ENCODE results near the gene PRODH2.
"Not testable (repeated sequence)": the region's sequence is repeated elsewhere in the genome, so short reads cannot be mapped to it uniquely, and the experiment has no call there.

Gene PRODH2

DNA sequence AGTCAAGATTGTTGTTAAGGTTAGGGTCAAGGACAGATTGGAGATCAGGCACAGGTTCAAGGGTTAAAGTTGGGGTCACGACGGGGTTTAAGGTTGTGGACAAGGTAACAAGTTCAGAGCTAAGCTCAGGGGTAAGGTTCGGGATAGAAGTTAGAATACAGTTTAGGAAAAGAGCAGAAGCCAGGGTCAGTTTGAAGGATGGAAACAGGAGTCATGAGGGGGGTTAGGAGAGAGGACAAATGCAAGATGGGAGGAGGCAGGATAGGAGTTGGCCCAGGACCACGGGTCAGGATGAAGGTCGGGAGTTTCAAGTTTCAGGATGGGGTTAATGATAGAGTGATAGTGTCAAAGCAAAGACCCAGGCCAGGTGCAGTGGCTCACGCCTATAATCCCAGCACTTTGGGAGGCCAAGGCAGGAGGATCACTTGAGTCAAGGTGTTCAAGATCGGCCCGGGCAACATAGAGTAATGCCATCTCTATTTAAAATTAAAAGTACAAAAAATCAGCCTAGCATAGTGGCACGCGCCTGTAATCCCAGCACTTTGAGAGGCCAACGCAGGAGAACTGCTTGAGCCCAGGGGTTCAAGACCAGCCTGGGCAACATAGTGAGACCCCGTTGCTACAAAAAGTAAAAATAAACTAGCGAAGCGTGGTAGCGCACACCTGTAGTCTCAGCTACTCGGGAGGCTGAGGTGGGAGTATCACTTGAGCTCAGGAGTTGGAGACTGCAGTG lies 32.0 kb upstream of the PRODH2 start:
- DNase-seq (ENCODE audit: extremely low spot score, insufficient read length, low read depth): no peak
- FAIRE-seq: no peak

DNA sequence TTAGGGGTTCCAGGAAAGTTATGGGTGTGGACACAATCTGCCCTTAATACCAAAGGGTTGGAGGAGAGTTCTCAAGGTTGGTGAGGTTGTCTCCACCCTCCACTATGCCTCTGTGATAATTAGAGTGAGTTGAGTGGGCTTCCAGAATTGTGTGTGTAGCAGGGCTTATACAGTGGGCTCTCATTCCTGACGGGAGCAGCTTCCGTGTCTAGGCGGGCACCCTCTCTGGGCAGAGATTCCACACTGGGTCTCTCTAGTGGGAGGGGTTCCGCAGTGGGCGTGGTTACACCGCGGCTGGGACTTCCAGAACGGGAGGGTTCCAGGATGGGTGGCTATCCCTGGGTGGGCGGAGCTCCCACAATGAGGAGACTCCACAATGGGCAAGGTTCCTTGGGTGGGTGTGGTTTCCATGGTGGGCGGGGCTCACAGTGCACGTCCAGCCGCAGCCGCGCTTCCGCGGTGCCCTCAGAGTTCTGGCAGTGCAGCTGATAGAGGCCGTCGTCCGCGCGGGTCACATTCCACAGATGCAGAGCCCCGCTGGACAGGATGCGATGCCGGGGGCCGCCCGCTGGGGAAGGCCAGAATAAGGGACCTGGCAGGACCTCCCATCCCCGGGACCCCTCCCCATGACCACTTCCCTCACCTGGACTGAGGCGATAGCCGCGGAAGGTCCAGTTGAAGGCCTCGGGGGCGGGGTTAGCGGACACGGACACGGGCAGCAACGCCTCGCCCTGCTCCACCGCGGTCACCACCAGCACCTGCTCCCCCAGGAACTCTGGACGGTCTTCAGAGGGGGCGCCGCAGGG lies 31.2 kb upstream of the PRODH2 start:
- DNase-seq (ENCODE audit: extremely low spot score, insufficient read length, low read depth) (no peak), FAIRE-seq (no peak)

DNA sequence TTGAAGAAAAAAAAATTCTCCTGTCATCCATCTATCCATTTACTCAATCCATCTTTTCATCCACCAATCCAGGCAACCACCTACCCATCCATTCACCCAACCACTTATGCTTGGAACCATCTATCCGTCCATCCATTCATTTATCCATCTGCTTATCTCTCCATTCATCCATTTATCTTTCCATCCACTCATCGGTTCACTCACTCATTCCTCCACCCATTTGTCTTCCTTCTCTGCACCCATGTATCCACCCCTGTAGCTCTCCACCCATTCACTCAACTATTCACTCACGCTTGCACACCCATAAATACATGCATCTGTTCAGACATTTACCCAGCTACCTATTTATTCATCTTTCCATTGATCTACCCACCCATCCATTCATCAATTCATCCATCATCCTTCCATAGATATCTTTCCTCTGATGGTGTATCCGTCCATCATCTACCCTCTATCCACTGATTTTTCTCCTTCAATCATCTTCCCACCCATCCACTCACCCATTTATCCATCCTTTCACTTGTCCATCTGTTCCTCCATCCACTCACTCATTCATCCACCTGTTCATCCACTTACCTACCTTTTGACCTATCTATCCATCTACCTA lies 30.1 kb upstream of the PRODH2 start:
- FAIRE-seq (no peak), DNase-seq (ENCODE audit: extremely low spot score, insufficient read length, low read depth) (no peak)

DNA sequence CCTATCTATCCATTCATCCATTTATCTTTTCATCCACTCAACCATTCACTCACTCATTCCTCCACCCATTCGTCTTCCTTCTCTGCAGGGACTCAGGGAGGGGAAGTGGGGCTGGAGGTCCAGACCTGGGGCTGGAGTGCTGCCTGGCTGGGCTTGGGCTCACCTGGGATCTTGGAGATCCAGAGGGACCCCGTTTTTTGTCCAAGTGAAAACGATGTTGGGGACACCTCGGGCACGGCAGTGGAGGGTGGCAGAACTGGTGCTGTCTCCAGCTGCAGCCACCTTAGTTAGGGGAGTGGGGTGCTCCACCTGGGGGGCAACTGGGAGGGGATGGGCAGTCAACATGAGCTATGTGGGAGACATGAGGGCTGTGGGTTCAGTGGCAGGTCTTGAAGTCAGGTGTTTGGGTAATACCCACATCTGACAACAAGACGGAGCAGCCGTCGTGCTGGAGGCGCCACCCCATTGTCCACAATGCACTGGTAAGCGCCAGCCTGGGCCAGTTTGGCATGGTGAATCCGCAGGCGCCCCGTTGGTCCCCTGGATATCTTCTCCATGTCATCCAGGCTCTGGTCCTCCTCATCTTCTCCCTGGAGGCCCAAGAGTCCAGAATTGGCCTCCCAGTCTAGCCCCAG lies 29.4 kb upstream of the PRODH2 start:
- DNase-seq (ENCODE audit: extremely low spot score, insufficient read length, low read depth) (no peak), FAIRE-seq (no peak)

DNA sequence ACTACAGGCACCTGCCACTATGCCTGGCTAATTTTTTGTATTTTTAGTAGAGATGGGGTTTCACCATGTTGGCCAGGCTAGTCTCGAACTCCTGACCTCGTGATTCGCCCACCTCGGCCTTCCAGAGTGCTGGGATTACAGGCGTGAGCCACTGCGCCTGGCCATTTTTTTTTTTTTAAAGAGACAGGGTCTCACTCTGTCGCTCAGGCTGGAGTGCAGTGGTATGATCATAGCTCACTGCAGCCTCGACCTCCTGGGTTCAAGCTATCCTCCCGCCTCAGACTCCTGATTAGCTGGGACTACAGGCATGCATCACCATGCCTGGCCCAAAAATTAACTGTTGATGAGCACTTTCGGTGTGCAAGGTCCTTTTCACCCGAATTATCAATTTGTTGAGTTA lies 23.5 kb upstream of the PRODH2 start:
- FAIRE-seq: not testable (repeated sequence)

DNA sequence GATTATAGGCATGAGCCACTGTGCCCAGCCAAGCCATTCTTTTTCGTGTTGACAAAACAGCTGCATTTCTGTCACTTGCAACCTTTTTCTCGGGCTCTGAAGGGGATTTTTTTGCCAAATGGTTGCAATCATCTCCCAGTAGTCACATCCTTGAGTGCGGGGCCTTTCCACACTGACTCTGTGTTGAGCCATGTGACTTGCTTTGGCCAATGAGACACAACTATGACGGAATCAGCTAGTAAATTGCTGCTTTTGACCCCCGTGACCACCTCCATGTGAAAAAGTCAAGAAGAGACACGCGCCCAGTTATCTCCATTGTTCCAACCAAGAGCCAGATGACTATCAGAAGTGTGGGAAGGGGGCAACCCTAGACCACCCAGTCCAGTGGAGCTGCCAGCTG lies 21.3 kb upstream of the PRODH2 start:
- no peak for DNase-seq (ENCODE audit: extremely low spot score, insufficient read length, low read depth)
- no peak for FAIRE-seq

More for the DNA sequence above, 23.5 kb upstream of the PRODH2 start:
- DNase-seq (ENCODE audit: extremely low spot score, insufficient read length, low read depth): not testable (repeated sequence)

DNA sequence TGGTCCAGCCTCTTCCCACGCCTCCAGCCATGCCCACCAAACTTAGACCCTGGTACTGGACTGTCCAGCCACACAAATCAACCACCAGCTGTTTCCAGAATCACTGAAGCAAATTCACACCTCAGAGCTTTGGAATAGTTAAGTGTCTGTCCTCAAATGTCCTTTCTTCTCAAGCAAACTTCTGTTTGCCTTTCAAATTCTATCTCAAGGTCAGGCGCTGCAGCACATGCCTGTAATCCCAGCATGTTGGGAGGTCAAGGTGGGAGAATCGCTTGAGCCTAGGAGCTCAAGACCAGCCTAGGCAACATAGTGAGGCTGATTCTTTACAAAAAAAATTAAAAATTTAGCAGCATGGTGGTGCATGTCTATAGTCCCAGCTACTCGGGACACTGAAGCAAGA lies 19.4 kb upstream of the PRODH2 start:
- FAIRE-seq: no peak

DNA sequence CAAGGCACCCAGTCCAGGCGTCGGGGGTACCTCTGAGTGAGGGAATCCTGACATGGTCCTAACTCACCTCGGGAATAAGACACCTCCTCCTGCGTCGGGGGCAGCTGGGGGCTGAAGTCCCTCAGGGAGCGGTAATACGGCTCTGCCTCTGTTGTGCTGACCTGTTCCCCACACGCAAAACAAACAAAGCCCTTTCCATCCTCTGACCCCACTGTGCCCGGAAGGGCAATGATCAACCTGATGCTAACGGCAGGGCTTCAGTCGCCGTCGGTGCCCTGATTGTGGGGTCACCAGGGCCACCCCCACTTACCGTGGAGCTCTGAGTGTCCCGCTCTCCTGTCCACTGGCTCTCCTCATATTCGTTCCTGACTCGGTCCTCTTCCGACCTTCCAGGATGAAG lies 18.3 kb upstream of the PRODH2 start:
- DNase-seq (ENCODE audit: extremely low spot score, insufficient read length, low read depth) (no peak), FAIRE-seq (no peak)

More for the DNA sequence above, 19.4 kb upstream of the PRODH2 start:
- DNase-seq (ENCODE audit: extremely low spot score, insufficient read length, low read depth): no peak

DNA sequence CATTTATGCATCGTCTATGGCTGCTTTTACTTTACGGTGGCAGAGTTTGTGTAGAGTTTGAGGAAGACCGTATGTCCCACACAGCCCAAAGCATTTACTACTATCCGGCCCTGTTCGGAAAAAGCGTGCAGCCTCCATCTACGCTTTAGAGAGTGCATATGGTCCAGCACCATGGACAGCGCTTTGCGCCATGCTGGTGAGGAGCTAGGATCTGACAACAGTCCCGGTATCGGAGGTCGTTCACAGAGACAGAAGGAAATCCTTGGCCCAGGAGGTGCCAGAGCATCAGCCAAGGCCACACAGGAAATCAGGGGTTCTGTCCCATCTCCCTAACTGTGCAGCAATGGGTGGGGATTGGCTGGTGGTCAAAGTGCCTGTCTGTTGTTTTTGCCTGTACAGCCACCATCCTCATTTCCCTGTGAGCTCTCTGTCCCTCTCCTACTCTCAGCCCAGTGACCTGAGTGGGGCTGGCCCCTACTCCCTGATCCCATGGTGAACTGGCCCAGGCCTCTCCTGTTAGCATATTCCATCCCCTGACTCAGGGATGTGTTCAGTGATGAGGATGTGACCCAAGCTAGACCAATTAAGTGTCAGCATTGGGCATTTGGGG lies 16.2 kb upstream of the PRODH2 start:
- DNase-seq (ENCODE audit: extremely low spot score, insufficient read length, low read depth) (no peak), FAIRE-seq (no peak)

DNA sequence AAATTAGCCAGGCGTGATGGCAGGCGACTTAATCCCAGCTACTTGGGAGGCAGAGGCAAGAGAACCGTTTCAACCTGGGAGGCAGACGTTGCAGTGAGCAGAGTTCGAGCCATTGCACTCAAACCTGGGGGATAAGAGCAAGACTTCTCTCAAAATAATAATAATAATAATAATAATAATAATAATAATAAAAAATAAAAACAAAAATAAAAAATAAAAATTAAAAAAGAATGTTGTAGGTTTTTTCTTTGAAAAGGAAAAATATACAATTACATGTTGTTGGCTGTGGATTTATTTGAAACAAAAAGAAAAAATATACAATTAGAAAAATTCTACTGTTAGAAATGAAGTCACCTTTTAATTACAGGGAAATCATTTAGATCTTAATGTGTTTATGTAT lies 11.5 kb upstream of the PRODH2 start:
- no peak for FAIRE-seq
- no peak for DNase-seq (ENCODE audit: extremely low spot score, insufficient read length, low read depth)

DNA sequence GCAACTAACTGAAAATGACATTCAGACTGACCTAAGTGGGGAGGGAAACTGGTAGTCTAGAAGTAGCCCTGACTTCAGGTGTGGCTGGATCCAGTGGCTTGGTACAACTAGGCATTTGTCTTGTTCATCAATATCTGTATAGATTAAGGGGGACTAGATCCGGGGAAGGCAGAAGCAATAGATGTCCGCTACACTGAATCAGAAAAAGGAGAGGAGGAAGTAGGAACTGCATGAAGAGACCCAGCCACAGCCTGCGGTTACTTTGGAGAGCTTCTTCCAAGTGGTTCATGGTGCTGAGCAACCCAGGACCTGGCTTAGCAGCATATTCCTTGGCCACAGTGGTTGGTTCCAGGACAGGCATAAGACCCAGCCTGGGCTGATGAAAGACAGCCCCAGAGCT lies 9.9 kb upstream of the PRODH2 start:
- FAIRE-seq: no peak
- no peak for DNase-seq (ENCODE audit: extremely low spot score, insufficient read length, low read depth)

DNA sequence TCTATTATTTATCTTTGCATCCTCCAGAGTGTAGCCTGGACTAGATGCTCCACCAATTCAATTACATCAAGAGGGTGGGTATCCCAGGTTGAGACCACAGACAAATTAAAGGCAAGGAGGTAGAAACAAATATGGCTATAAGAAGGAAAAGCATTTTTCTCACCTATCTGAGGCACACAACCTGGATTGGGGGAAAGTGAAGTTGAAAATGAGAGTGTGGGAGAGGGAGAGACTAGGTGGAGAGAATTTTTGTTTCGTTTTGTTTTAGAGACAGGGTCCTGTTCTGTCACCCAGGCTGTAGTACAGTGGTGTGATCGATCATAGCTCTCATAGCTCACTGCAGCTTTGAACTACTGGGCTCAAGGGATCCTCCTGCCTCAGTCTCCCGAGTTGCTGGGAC lies 5.8 kb upstream of the PRODH2 start:
- DNase-seq (ENCODE audit: extremely low spot score, insufficient read length, low read depth): no peak
- no peak for FAIRE-seq

DNA sequence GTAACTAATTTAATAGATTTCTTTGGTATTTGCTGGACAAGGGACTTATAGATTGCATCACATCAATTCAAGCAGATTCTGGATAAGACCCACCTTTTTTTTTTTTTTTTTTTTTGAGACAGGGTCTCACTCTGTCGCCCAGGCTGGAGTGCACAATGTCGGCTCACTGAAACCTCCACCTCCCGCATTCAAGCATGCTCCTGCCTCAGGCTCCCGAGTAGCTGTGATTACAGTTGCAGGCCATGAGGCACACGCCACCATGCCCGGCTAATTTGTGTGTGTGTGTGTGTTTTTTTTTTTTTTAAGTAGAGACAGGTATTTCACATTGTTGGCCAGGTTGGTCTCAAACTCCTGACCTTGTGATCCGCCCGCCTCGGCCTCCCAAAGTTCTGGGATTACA lies 4.2 kb upstream of the PRODH2 start:
- no peak for DNase-seq (ENCODE audit: extremely low spot score, insufficient read length, low read depth)
- no peak for FAIRE-seq

DNA sequence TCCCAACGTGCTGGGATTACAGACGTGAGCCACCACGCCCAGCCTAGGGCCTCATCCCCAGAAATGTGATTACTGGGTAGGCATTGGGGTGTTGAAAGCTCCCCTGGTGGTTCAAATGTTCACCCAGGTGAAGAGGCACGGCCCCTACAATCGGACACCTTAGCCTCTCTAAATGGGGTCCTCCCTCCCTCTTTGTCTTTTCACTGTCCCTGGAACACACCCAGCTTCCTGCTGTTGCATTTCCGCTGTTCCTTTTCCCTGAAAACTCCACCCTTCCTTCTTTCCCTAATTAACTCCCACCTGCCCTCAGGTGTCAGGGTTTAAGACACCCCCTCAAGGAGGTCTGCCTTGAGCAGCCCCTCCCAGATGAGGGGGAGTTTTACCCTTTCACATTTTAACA lies 3.6 kb upstream of the PRODH2 start:
- FAIRE-seq: no peak

DNA sequence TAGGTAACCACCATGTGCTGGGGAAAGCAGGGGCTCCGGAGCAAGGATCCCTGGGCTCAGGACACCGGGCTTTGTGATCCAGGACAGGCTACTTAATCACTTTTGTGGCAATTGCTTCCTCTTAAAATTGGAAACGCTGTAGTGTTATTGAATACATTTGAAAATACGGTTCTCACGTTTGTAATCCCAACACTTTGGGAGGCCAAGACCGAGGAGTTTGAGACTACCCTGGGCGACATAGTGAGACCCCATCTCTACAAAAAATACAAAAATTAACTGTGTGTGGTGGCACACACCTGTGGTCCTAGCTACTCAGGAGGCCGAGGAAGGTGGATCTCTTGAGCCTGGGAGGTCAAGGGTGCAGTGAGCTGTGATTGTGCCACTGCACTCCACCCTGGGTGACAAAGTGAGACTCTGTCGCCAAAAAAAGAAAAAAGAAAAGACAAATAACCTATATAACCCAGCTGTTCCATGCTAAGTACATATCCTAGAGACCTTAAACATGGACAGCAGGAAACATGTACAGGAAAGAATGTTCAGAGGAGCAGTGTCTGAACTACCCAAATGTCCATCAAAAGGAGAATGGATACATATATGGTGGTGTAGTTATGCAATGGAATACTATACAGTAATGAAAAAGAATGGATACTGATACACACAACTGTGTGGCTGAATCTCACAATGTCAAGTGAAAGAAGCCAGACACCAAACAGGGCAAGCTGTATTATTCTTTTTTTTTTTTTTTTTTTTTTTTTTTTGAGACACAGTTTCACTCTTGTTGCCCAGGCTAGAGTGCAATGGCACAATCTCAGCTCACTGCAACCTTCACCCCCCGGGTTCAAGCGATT lies 622 bp upstream of the PRODH2 start:
- no peak for FAIRE-seq

More for the DNA sequence above, 3.6 kb upstream of the PRODH2 start:
- no peak for DNase-seq (ENCODE audit: extremely low spot score, insufficient read length, low read depth)

DNA sequence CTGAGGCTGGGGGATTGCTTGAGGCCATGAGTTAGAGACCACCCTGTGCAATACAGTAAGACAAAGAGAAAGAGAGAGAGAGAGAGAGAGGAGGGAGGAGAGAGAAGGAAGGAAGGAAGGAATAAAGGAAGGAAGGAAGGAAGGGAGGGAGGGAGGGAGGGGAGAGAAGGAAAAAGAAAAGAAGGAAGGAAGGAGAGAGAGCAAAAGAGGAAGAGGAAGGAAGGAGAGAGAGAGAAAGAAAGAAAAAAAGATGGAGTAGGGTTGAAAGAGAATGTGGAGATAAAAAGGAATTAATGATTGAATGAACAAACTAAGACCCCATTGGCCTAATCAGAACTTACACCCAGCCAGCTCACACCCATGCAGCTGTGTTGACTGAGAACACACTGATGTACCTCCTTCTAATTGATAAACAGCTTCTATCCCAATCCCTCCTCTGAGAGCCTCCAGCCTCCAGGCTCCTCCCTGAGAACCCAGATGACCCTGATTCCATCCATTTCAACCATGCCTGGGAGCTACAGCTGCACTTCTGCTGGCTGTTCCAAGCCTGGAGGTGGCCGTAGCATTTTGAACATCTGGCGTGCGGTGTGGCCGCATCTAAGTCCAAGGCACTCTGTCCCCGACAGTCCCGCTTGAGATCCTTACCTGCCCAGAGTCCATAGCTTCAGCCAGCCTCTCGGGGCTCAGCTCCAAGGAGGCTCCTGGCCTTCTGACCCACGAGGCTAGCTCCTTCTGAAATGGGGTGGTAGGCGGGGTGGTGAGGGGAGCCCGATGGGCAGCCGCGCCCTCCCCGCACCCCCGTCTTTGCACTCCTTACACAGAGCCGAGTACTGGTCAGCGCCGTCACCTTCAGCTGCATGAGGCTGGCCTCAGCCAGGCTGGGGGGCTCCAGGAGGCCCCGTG lies 1.1 kb downstream of the PRODH2 start:
- DNase-seq (ENCODE audit: extremely low spot score, insufficient read length, low read depth): no peak

More for the DNA sequence above, 622 bp upstream of the PRODH2 start:
- no peak for DNase-seq (ENCODE audit: extremely low spot score, insufficient read length, low read depth)

DNA sequence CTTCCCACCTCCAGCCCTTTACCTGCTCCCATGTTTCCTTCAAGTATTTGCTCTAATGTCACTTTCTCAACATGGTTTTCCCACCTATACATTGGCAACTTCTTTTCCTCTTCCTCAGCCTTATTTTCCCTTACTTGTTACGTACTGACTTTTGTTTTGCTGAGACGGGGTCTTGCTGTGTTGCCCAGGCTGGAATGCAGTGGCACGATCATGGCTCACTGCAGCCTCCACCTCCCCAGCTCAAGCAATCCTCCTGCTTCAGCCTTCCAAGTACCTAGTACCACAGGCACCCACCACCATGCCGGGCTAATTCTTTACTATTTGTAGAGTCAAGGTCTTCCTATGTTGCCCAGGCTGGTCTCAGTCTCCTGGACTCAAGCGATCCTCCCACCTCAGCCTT lies 5.0 kb downstream of the PRODH2 start:
- DNase-seq (ENCODE audit: extremely low spot score, insufficient read length, low read depth): no peak
- no peak for FAIRE-seq

More for the DNA sequence above, 1.1 kb downstream of the PRODH2 start:
- no peak for FAIRE-seq

DNA sequence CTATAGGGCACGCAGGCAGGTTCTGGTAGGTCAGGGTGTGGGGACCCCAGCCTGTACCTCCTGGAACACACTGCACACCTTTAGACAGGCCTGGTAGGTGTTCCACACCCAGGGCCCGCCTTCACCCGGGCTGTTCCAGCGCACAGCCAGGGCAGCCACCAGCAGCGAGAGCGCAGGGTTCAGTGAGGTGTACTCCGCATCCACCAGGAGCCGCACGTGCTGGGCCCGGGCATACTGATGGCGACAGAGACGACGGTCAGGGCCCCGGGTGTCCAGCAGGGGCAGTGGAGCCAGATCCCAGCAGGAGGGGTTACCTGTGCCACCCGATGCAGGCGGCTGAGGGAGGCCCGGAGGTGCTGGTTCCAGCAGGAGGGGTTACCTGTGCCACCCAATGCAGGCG lies 6.0 kb downstream of the PRODH2 start:
- DNase-seq (ENCODE audit: extremely low spot score, insufficient read length, low read depth): no peak
- no peak for FAIRE-seq

All from GM18507 (cell line).